GM12875 (cell line): ENCODE results near the gene COL23A1.

ENCODE experiments used
- H3K4me3 ChIP-seq: one replicate; pipeline ENCODE4 v1.5.1; 2011; ENCODE audit warnings: low read depth, low read length, control low read depth
- CTCF ChIP-seq: IDR thresholded peaks from 2 replicates; pipeline ENCODE4 v1.5.1; 2011; ENCODE audit warnings: low read depth, mild to moderate bottlenecking, control low read depth, inconsistent platforms, low read length, moderate library complexity, borderline replicate concordance; ENCODE audit not compliant: insufficient read depth

COL23A1 gene

DNA sequence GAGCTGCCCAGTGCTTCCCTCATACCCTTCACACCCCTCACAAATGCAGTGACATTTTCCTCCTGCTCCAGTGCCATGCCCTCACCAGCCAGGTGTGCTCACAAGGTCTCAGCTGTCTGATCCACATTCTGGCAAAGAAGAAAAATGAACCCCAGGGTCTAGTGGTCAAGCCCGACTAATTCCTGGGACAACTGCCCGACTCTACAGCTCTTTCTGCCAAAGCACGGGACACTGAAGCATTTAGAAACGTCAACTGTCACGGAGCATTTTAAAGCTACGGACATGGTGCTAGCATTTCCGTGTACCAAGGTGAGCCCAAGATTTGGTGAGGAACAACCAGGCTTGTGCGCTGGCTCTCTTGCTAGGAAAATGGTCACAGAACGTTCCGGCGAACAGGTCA, 300.8 kb downstream of the COL23A1 start:
- no peak for TF ChIP-seq CTCF
- H3K4me3 ChIP-seq = no peak overlapping the region

GRCh38 chr5:178288401-178289368, 301.5 kb downstream of the COL23A1 start:
- TF ChIP-seq CTCF = no peak
- no peak overlapping the region for H3K4me3 ChIP-seq

- no peak for TF ChIP-seq CTCF
- no peak overlapping the region for H3K4me3 ChIP-seq
Observed at GRCh38 chr5:178287791-178288105, 302.4 kb downstream of the COL23A1 start.

DNA sequence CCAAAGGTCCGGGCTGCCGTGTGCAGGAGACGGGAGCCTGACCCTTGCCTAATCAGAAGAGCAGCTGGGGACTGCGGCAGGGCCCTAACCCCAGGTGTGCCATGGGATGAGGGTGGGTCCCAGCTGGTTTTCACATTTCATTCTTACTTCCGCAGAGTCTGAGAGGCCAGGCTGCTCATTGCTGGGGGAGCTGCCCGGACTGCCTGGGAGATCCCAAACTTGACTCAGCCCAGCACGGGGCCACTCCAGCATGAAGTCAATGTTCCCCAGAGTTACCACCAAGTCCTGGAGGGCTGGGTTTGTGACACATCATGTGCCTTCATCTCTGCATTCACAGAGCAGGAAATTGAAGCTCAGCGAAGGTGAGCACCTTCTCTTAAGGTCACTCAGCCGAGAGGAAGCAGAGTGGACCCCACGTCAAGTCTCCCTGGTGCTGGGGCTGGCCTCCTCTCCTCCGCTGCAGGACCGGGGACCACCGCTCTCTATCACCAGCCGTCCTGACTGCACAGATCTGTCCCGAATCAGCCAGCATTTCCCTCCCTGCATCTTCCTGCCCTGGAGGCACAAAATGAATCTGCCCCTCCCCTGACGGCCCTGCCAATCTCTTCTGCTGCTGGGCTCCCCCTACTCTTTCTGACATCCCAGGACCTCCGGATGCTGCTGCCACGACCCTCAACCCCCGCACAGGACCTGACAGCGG, 303.0 kb downstream of the COL23A1 start:
- H3K4me3 ChIP-seq = no peak overlapping the region
- no peak for TF ChIP-seq CTCF

GRCh38 chr5:178286226-178287090, 303.7 kb downstream of the COL23A1 start:
- no peak for TF ChIP-seq CTCF
- H3K4me3 ChIP-seq = no peak overlapping the region

DNA sequence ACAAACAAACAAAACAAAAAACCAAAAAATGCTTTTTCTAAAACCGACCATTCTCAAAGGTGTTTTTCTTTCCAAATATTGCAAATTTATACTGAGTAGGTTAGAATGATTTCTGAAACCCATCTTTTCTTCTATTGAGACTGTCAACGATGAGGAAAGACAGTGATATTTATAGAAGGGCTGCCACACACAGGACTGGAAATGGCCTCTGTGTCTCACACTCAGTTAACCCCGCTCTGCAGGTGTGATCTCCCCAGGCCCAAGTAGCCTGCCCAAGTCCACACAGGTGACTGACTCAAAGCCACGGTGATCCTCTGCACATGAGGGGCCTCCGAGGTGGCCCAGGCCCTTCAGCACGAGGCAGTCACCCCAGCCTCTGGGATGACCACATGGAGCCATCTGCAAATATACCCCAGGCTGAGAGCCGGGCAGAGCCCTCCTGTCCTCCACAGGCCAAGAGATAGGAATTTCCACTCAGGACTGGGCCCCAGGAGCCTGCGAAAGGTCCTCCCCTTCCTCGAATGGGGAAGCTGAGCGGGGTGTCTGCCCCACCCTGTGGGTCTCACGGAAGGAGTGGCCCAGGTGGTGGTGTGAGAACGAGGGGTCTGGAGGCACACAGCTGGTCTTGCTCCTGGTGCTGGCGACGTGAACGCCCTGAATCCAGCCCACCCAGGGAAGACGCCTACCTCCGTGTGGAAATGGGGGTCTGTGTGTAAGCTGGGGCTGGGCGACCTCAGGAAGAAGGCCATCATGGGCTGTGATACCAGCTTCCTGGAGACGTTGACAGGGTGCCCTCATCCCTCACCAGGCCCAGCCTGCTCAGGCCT, 304.6 kb downstream of the COL23A1 start:
- H3K4me3 ChIP-seq = no peak overlapping the region
- TF ChIP-seq CTCF = no peak
